ENCODE data around the gene GNPAT.

GRCh38 chr1:231196728-231197127 is 44.3 kb upstream of the GNPAT start:
- TF ChIP-seq MAX (IDR thresholded peaks at IDR 0.05) (no peak), CEBPB (IDR thresholded peaks at IDR 0.05) (no peak), EGR1 (IDR thresholded peaks at IDR 0.05) (no peak), FOXM1 (IDR thresholded peaks at IDR 0.05; ENCODE audit: borderline replicate concordance, low read depth) (no peak), TCF12 (IDR thresholded peaks at IDR 0.05; ENCODE audit: low read depth) (no peak), CREB1 (IDR thresholded peaks at IDR 0.05; ENCODE audit: low read depth) (no peak), NFIC (IDR thresholded peaks at IDR 0.05) (no peak), REST (IDR thresholded peaks at IDR 0.05; ENCODE audit: low read depth) (no peak), YY1 (IDR thresholded peaks at IDR 0.05; ENCODE audit: low read depth) (no peak), ZBTB7A (IDR thresholded peaks at IDR 0.05; ENCODE audit: low read depth) (no peak), TEAD4 (IDR thresholded peaks at IDR 0.05) (no peak)

All from Ishikawa (cell line).